GM12891 (cell line): ENCODE measurements around the gene APOL6.

Experiments used
- PAX5 ChIP-seq: IDR thresholded peaks from 2 replicates; pipeline ENCODE4 v1.6.1; 2011; ENCODE audit warnings: low read length, moderate library complexity, mild to moderate bottlenecking; ENCODE audit not compliant: insufficient read depth, severe bottlenecking
- POLR2A ChIP-seq: IDR thresholded peaks from 2 replicates; pipeline ENCODE4 v1.6.1; 2011; ENCODE audit warnings: low read depth, low read length, control low read depth
- POLR2AphosphoS5 ChIP-seq: IDR thresholded peaks from 2 replicates; pipeline ENCODE4 v1.6.1; 2011; ENCODE audit warnings: low read depth, low read length, control low read depth
- TAF1 ChIP-seq: IDR thresholded peaks from 2 replicates; pipeline ENCODE4 v1.6.1; 2011; ENCODE audit warnings: low read depth, low read length, control low read depth

- TF ChIP-seq POLR2A (no peak), PAX5 (no peak), TAF1 (no peak), POLR2AphosphoS5 (no peak)
Measured at GRCh38 chr22:35708453-35708852, 60.2 kb downstream of the APOL6 start.
